SIG-M5 (cell line): ENCODE measurements around the gene C1orf87.

ENCODE experiments used
- DNase-seq: peaks from one replicate; lab custom pipeline; 2025; lab: John Stamatoyannopoulos, UW

C1orf87 gene

GRCh38 chr1:59947047-59947938 is 126.3 kb downstream of the C1orf87 start:
- DNase-seq, result no peak

DNA sequence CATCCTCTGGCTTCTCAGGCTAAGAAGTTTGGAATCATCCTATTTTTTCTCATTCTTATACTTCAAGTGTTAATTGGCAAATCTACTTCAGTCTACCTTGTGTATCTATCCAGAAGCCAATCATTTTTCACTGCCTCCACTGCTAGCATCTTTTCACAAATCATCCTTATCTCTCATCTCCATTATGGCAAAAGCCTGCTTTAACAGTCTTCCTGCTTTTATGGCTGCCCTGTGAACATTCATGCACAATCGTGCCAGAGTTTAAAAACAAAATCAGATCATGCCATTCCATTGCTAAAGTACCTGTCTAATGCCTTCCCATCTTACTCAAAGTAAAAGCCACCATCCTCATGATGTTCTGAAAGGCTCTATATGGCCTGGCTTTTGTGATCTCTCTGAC is 127.8 kb downstream of the C1orf87 start:
- no peak for DNase-seq
